ENCODE results near the gene MET.

MET gene

DNA sequence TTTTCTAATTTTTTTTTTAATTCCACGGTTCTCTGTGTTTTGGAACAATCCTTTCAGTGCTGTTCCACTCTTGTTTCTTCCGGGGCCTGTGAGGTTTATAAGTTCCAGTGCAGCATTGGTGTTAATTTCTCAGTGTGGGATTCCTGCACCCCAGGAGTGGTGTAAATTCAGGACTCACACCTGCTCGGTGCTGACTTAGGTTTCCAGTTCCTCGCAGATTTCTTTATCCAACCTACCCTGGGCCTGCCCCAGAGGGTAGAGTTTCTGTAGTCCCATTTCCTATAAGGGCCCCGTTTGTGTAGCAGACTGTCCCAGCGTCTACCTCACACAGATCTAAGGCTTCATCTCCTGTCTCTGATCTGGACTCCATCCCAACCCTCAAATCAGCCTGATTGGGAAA is 27.4 kb upstream of the MET start:
- Mint-ChIP-seq H3K4me1 (no peaks in the 10 kb centered on the region), H3K9me3 (peaks cover 4% of the 10 kb centered on the region), H3K27me3 (ENCODE audit: low read depth, poor library complexity) (peaks cover 13% of the 10 kb centered on the region), H3K36me3 (ENCODE audit: low read depth) (no peaks in the 10 kb centered on the region), H3K4me3 (no peak overlapping the region), H3K27ac (no peak overlapping the region)
- TF ChIP-seq, protein P1, sequence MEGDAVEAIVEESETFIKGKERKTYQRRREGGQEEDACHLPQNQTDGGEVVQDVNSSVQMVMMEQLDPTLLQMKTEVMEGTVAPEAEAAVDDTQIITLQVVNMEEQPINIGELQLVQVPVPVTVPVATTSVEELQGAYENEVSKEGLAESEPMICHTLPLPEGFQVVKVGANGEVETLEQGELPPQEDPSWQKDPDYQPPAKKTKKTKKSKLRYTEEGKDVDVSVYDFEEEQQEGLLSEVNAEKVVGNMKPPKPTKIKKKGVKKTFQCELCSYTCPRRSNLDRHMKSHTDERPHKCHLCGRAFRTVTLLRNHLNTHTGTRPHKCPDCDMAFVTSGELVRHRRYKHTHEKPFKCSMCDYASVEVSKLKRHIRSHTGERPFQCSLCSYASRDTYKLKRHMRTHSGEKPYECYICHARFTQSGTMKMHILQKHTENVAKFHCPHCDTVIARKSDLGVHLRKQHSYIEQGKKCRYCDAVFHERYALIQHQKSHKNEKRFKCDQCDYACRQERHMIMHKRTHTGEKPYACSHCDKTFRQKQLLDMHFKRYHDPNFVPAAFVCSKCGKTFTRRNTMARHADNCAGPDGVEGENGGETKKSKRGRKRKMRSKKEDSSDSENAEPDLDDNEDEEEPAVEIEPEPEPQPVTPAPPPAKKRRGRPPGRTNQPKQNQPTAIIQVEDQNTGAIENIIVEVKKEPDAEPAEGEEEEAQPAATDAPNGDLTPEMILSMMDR (IDR thresholded peaks at IDR 0.05): no peak
- DNase-seq: no peak

DNA sequence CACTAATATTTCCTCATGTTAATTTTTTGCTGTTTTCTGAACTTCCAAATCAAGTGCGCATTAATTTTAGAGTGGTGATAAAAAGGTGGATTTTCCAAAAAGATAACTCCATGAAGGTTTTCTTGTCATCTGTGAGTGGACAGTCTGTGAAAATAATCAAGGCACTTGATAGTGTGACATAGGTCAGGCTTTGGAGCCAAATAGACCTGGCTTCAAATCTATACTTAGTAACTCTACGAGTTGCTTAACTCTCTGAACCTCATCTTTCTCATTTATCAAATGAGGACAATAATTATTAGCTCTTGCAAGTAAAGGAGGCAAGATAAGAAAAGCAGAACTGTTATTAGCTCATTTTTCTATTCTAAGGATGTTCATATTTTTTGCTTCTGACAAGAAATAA is 24.7 kb upstream of the MET start:
- DNase-seq: no peak
- H3K9me3 Mint-ChIP-seq: peaks cover 3% of the 10 kb centered on the region
- H3K4me3 Mint-ChIP-seq: no peak overlapping the region
- TF ChIP-seq, protein P1 (IDR thresholded peaks at IDR 0.05): no peak
- H3K27ac Mint-ChIP-seq: no peak overlapping the region
- peaks cover 14% of the 10 kb centered on the region for H3K27me3 Mint-ChIP-seq (ENCODE audit: low read depth, poor library complexity)
- H3K36me3 Mint-ChIP-seq (ENCODE audit: low read depth): no peaks in the 10 kb centered on the region
- no peaks in the 10 kb centered on the region for H3K4me1 Mint-ChIP-seq

DNA sequence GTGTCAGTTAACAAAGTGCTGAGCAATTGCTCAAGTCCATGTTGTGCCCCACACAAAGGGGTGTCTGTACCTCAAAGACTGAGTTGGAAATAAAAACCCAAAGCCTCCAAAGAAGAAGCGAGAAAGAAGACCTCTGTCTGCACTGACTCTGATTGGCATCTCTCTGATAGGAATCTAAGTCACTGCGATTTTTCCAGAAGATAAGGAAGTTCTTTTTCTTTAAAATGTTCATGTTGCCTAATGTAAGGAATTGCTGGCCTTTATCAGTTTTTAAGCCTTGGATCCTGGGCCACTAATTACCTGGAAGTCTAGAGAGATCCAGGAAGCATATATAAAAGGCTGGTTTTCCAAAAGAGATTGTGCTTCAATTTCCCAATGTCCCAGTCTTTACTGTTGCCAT is 24.1 kb upstream of the MET start:
- DNase-seq: no peak
- Mint-ChIP-seq H3K4me3 (no peak overlapping the region), H3K27me3 (ENCODE audit: low read depth, poor library complexity) (peaks cover 20% of the 10 kb centered on the region), H3K4me1 (no peaks in the 10 kb centered on the region), H3K9me3 (peaks cover 3% of the 10 kb centered on the region), H3K27ac (no peak overlapping the region), H3K36me3 (ENCODE audit: low read depth) (no peaks in the 10 kb centered on the region)
- TF ChIP-seq, protein P1 (IDR thresholded peaks at IDR 0.05): no peak

DNA sequence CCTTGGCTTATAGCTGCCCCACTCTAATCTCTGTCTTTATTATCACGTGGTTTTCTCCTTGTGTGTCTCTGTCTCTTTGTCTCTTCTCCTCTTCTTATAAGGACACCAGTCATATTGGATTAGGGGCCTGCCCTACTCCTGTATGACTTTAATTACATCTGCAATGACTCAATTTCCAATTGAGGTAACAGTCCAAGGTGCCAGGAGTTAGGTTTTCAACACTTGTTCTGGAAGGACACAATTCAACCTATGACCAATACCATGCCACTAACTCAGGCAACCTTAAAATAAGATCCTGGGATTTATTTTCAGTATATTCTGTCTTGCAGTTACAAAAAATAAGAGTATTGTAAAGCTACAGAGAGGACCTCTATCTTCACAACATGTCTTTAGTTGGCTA is 21.6 kb upstream of the MET start:
- H3K27ac Mint-ChIP-seq: no peak overlapping the region
- peaks cover 10% of the 10 kb centered on the region for H3K27me3 Mint-ChIP-seq (ENCODE audit: low read depth, poor library complexity)
- TF ChIP-seq, protein P1 (IDR thresholded peaks at IDR 0.05): no peak
- peaks cover 3% of the 10 kb centered on the region for H3K9me3 Mint-ChIP-seq
- no peaks in the 10 kb centered on the region for H3K36me3 Mint-ChIP-seq (ENCODE audit: low read depth)
- no peak overlapping the region for H3K4me3 Mint-ChIP-seq
- no peaks in the 10 kb centered on the region for H3K4me1 Mint-ChIP-seq
- no peak for DNase-seq

DNA sequence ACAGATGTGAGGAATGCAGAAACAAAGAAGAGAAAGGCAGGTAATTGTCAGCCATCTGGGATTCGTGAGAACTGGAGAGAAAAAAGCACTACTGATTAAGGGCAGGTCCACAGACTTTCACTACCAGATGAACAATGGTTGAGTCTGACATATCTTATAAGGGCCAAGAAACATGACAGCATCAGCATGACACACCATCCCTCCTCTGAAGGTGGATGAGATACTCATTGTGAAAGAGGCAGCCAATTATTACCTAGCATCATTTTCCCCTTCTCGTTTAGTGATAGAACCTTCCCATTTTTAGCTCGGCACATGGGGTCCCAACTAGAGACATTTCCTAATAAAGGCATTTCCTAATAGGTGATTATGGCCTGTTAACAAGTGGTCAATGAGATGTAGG is 19.2 kb upstream of the MET start:
- DNase-seq: no peak
- peaks cover 10% of the 10 kb centered on the region for H3K27me3 Mint-ChIP-seq (ENCODE audit: low read depth, poor library complexity)
- peaks cover 3% of the 10 kb centered on the region for H3K9me3 Mint-ChIP-seq
- peaks cover 16% of the 10 kb centered on the region for H3K4me1 Mint-ChIP-seq
- H3K27ac Mint-ChIP-seq: no peak overlapping the region
- no peaks in the 10 kb centered on the region for H3K36me3 Mint-ChIP-seq (ENCODE audit: low read depth)
- TF ChIP-seq, protein P1 (IDR thresholded peaks at IDR 0.05): no peak
- H3K4me3 Mint-ChIP-seq: no peak overlapping the region

DNA sequence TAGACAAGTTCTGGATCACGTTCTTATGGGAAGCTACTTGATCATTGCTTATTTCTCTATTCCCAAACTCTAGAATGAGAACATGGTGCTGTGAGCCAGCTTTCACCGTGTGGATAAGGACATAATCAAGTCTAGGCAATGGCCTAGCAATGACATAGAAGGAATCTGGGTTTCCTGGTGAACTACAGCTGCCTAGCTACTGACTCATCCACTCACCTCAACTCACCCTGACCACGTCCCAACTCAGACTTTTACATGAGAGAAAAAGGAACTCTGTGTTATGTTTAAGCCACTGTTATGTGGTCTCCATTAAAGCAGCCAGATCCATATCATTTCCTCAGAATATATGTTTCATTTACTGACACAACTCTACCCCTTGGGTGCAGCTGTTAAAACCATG is 18.8 kb upstream of the MET start:
- no peak overlapping the region for H3K27ac Mint-ChIP-seq
- peaks cover 10% of the 10 kb centered on the region for H3K27me3 Mint-ChIP-seq (ENCODE audit: low read depth, poor library complexity)
- TF ChIP-seq, protein P1 (IDR thresholded peaks at IDR 0.05): no peak
- no peaks in the 10 kb centered on the region for H3K36me3 Mint-ChIP-seq (ENCODE audit: low read depth)
- peaks cover 20% of the 10 kb centered on the region for H3K4me1 Mint-ChIP-seq
- peaks cover 3% of the 10 kb centered on the region for H3K9me3 Mint-ChIP-seq
- DNase-seq: no peak
- H3K4me3 Mint-ChIP-seq: no peak overlapping the region
